Rectal smooth muscle tissue (tissue), 1 donor: ENCODE results near the gene TMEM163.
"Not testable (repeated sequence)": the region's sequence is repeated elsewhere in the genome, so short reads cannot be mapped to it uniquely, and the experiment has no call there.

Experiments
- H3K27ac ChIP-seq: one replicate; pipeline ENCODE4 v1.7.0; 2013; ENCODE audit warnings: low read depth, low read length, inconsistent platforms
- H3K27me3 ChIP-seq: one replicate; pipeline ENCODE4 v1.7.0; 2013; ENCODE audit warnings: low read length; ENCODE audit not compliant: control insufficient read depth, insufficient read depth
- H3K36me3 ChIP-seq: one replicate; pipeline ENCODE4 v1.7.0; 2013; ENCODE audit warnings: low read length; ENCODE audit not compliant: control insufficient read depth, insufficient read depth
- H3K4me1 ChIP-seq: one replicate; pipeline ENCODE4 v1.7.0; 2013; ENCODE audit warnings: low read length; ENCODE audit not compliant: control insufficient read depth, insufficient read depth
- H3K4me3 ChIP-seq: one replicate; pipeline ENCODE4 v1.7.0; 2013; ENCODE audit warnings: low read length
- H3K9ac ChIP-seq: one replicate; pipeline ENCODE4 v1.7.0; 2013; ENCODE audit warnings: low read length

TMEM163 gene

GRCh38 chr2:134507697-134508096 is 211.1 kb downstream of the TMEM163 start:
- Histone ChIP-seq H3K9ac (no peak overlapping the region), H3K4me3 (no peak overlapping the region), H3K27me3 (no peaks in the 10 kb centered on the region), H3K4me1 (no peaks in the 10 kb centered on the region), H3K27ac (no peak overlapping the region), H3K36me3 (no peaks in the 10 kb centered on the region)

- H3K4me3 ChIP-seq, H3K27ac ChIP-seq, H3K36me3 ChIP-seq, H3K27me3 ChIP-seq, H3K9ac ChIP-seq, H3K4me1 ChIP-seq: not testable (repeated sequence)
Measured at GRCh38 chr2:134507159-134507558, 211.6 kb downstream of the TMEM163 start.

DNA sequence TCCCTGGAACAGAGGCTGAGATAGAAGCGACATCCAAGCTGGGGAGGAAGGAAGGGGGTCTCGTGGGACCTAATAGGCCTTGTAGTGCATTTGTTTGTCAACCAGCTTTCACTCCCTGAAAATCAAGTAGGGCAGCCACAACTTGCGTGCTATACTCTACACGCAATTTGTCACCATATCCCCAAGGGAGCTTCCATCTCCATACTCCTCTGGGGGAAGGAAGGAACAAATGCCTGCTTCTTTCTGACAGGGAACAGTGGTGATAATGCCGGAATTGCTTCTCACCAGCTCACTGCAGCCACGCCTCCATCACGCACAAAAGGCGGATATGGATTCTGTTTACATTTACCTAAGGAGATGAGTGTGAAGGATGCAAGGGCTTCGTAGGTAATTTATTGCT is 213.4 kb downstream of the TMEM163 start:
- no peaks in the 10 kb centered on the region for H3K36me3 ChIP-seq
- no peaks in the 10 kb centered on the region for H3K4me1 ChIP-seq
- no peaks in the 10 kb centered on the region for H3K27me3 ChIP-seq
- H3K4me3 ChIP-seq, result no peak overlapping the region
- H3K9ac ChIP-seq, result no peak overlapping the region
- H3K27ac ChIP-seq, result no peak overlapping the region

GRCh38 chr2:134504586-134505336 is 214.0 kb downstream of the TMEM163 start:
- H3K9ac ChIP-seq, result no peak overlapping the region
- H3K4me3 ChIP-seq, result no peak overlapping the region
- no peaks in the 10 kb centered on the region for H3K27me3 ChIP-seq
- no peaks in the 10 kb centered on the region for H3K36me3 ChIP-seq
- H3K27ac ChIP-seq, result no peak overlapping the region
- H3K4me1 ChIP-seq, result no peaks in the 10 kb centered on the region

- Histone ChIP-seq H3K27me3 (no peaks in the 10 kb centered on the region), H3K36me3 (no peaks in the 10 kb centered on the region), H3K4me3 (no peak overlapping the region), H3K4me1 (no peaks in the 10 kb centered on the region), H3K9ac (no peak overlapping the region), H3K27ac (no peak overlapping the region)
Measured at GRCh38 chr2:134502104-134502503, 216.7 kb downstream of the TMEM163 start.

DNA sequence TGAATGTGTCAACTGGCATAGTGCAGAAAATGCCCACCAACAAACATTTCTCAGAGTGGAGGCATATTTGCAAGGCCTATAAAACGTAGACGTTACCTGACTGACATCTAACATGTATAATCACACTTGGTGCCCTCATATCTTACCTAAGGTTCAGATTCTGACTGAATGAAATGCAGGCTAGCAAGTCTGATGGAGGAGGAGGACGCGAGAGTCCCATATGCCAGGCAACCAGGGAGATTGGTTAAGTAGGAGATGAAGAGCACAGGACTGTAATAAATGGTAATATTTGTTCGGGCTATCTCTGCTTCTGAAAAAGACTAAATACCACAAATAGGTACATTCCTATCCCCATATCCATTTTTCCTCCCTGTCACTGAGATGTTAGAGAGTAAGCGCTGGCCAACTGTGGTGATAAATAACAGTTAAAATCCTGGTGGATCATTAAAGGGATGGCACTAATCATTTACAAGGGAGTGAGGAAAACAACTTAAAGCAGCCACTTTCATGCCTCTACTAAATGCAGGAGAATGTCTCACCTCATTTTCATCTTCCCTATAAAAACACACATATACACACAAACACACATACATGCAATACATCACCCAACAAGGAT is 217.2 kb downstream of the TMEM163 start:
- H3K36me3 ChIP-seq, result no peaks in the 10 kb centered on the region
- H3K9ac ChIP-seq, result no peak overlapping the region
- H3K27ac ChIP-seq, result no peak overlapping the region
- H3K4me1 ChIP-seq, result no peaks in the 10 kb centered on the region
- H3K4me3 ChIP-seq, result no peak overlapping the region
- H3K27me3 ChIP-seq, result no peaks in the 10 kb centered on the region

- no peak overlapping the region for H3K4me3 ChIP-seq
- H3K27ac ChIP-seq, result no peak overlapping the region
- H3K27me3 ChIP-seq, result no peaks in the 10 kb centered on the region
- H3K9ac ChIP-seq, result no peak overlapping the region
- no peaks in the 10 kb centered on the region for H3K36me3 ChIP-seq
- no peaks in the 10 kb centered on the region for H3K4me1 ChIP-seq
Measured at GRCh38 chr2:134500211-134500935, 218.4 kb downstream of the TMEM163 start.

DNA sequence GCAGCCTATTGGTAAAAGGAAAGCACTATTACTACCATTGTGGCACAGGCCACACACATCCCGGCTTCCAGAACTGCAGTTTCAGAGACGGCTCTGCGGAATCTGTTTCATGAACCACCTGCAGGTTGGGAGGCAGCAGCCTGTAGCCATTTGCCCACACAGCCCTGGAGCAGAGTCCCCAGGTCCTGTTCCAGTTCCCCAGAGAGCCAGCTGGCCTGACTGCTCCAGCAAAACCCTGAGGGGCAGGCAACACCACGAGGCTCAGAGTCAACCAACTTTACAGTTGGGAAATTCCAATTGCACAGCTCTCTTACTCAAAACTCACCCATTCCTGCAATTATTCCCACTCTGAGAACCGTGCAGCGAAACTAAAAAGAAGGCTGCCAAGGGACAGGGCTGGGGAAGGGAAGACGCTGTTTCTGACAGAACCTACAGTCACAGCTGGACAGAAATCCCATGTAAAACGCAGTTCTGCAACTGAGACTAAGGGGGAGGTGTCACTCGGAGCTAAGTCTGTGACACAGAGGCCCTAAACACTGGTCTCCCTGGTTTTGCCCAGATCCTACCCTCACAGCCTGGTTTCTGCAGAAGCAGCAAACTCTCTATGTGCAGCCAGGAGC is 219.4 kb downstream of the TMEM163 start:
- Histone ChIP-seq H3K27ac (no peak overlapping the region), H3K4me1 (no peaks in the 10 kb centered on the region), H3K4me3 (no peak overlapping the region), H3K36me3 (no peaks in the 10 kb centered on the region), H3K27me3 (no peaks in the 10 kb centered on the region), H3K9ac (no peak overlapping the region)

DNA sequence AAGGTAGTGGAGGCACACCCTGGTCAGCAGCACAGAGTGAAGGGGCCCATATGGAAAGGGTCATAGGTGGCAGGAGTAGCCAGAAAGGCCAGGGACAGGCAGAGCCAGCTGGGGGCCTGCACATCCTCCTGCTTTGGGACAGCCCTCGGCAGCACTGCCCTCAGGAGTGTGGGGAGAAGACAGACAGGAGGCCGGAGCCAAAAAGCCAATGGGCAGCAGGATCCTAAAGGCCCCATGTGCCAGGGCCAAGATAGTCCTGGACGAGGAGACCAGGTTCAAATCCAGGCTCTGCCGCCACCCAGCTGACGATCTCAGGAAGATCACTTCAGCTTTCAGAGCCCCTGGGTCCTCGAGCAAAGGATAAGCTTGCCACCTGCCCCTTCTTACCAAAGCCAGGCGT is 220.1 kb downstream of the TMEM163 start:
- Histone ChIP-seq H3K27ac (no peak overlapping the region), H3K27me3 (no peaks in the 10 kb centered on the region), H3K4me1 (no peaks in the 10 kb centered on the region), H3K4me3 (no peak overlapping the region), H3K36me3 (no peaks in the 10 kb centered on the region), H3K9ac (no peak overlapping the region)

GRCh38 chr2:134493797-134494196 is 225.0 kb downstream of the TMEM163 start:
- no peak overlapping the region for H3K27ac ChIP-seq
- no peak overlapping the region for H3K9ac ChIP-seq
- no peaks in the 10 kb centered on the region for H3K36me3 ChIP-seq
- H3K4me1 ChIP-seq, result no peaks in the 10 kb centered on the region
- no peaks in the 10 kb centered on the region for H3K27me3 ChIP-seq
- no peak overlapping the region for H3K4me3 ChIP-seq

- H3K9ac ChIP-seq, result no peak overlapping the region
- no peak overlapping the region for H3K27ac ChIP-seq
- H3K4me1 ChIP-seq, result no peaks in the 10 kb centered on the region
- H3K27me3 ChIP-seq, result no peaks in the 10 kb centered on the region
- no peaks in the 10 kb centered on the region for H3K36me3 ChIP-seq
- H3K4me3 ChIP-seq, result no peak overlapping the region
Measured at GRCh38 chr2:134491771-134492441, 226.9 kb downstream of the TMEM163 start.

- Histone ChIP-seq H3K9ac (no peak overlapping the region), H3K4me1 (no peaks in the 10 kb centered on the region), H3K27ac (no peak overlapping the region), H3K4me3 (no peak overlapping the region), H3K27me3 (no peaks in the 10 kb centered on the region), H3K36me3 (no peaks in the 10 kb centered on the region)
Measured at GRCh38 chr2:134491022-134491421, 227.8 kb downstream of the TMEM163 start.
